GM19438 (cell line): ENCODE data around the gene PTCHD4.
"Not testable (repeated sequence)": the region's sequence is repeated elsewhere in the genome, so short reads cannot be mapped to it uniquely, and the experiment has no call there.

Source experiments
- ATAC-seq: cut with Tn5 transposase; IDR thresholded peaks from one replicate; pipeline ENCODE4 v1.9.1; 2021; ENCODE audit warnings: low read depth; ENCODE audit not compliant: unreplicated experiment

PTCHD4 gene

DNA sequence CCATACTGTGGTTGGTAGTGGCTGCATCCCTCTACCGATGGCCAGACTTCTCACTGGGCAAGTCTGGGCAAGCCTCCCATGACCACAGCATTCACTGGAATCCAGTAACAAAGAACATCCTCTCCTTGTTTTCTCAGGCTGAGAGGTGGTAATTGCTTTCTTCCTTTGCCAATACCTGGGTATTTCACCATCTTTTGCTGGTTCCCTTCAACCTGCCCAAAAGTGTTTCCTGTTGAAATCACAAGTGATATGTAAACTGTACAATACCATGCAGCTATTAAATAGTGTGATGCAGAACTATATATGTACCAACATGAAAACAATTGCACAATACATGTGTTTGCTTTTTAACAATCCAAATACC is at the start of gene PTCHD4:
Gene PTCHD4, minus strand, starts transcription at position 55 of the 364 bp plus-strand sequence. CDS start 42,240 bp downstream, outside the sequence.
- ATAC-seq = no peak

DNA sequence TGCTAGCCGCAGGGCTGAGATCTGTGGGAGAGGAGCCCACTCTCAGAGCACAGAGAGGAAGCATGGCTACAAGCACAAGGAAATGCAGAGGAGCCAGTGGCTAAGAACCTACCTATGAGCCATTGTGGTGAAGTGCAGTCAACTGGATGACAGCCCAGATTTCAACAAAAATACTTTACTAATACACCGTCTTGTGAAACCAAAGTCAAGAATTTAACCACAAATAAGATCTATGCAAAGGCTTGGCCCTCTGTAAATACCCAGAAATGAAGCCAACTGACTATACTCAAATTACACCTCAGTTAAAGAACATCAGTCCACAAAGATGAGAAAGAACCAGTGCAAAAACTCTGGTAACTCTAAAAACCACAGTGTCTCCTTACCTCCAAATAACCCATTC is 40.1 kb upstream of the PTCHD4 start:
- ATAC-seq = no peak

DNA sequence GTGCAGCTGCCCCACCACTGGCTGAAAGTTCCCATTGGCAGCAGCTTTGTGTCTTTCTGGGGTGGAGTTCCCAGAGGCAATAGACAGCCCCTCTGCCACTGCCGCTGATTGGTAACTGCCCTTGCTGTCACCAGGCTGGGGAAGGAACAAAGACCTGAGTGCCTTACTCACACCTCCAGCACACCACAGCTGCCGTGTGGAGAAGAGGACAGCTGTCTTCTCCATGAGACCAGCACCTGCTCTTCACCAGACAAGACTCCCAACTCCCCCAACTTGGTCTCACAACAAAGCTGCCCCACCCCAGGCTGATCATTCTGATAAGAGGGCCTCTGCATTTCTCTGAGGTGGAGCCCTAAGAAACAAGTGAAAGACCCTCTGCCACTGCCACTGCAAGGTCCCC is 39.7 kb upstream of the PTCHD4 start:
- no peak for ATAC-seq

DNA sequence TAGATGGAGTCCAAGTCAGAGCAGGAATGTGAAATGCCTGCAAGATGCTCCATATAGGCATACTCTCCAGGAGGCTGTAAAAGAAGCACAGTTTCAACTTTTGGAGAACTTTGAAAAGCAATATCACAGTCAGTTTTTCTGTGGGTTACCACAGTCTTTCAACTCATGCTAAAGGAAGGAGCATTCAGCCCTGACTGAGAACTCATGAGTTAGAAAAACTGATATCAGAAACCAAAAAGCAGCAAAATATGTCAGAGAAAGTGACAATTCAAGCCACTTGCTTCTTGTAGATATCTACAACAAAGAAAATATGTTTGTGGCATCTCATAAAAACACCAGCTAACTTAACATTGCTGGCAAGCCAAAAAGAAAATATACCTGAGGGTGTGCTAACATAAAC is 36.1 kb upstream of the PTCHD4 start:
- no peak for ATAC-seq

DNA sequence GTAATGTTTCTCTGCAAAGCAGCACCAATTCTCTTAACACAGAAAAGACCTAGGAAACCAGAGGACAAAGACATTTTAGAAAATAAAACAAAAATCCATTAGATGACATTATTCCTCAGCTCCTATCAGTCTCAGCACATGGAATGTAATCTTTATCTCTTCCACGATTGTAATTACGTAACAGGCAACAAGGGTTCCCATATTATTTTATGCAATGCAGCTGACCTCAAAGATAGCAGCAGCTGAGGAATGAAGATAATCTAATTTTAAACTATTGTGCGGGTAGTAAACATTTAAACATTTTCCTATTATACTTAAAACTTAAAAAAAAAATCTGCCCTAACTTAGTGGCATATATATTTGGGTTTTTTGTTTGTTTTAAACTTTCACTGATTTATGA is 33.0 kb upstream of the PTCHD4 start:
- no peak for ATAC-seq

DNA sequence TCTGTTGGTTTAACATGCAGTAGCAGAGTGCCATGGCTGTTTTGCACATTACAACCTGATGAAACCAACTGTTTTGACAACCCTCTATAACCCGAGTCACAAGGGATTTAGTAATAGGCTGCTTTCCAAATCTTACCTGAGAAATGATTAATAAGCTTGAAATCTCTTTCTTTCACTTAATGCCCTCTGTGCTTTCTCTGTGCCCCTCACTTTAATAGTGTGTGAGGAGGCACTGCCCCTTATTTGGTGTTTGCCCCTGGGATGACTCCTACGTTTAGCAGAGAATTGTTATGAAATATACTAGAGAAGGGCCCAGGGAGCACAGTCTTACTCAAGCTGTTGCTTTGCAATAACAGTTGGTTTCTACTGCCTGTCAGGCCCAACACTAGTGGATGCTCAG is 31.0 kb upstream of the PTCHD4 start:
- ATAC-seq = no peak

DNA sequence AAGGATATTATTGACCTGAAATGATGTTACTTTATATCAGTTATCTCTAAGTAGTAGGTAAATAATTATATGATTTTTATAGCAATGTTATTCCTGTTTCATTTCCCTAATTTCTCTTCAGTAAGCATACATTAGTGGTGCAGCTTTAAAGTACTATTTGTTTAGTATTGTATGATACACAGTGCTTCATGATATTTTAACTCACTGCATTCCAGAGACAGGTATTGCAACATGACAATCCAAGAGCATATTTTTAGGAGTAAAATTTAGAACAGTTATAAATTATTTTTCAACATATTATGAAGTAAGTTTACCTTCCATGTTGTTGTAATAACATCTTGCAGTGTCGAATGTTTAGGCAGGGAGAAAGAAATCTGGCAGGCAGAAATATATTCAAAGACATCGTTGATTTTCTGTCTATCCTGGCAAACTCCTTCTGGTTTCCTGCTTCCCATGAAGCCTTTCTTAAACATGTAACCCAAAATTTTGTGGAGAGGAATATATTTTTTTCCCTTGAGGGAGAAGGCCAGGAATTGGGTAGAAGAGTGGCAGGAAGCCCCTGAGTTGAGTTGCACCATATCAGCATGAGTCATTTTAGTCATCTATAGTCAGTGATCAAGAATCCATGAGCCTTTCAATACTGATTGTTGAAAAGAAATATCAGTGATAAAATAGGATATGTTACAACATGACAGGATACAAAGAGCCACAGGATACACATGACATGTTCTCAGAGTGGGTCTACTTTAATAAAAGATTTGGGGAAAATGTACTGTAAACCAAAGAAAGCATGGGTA is 29.0 kb upstream of the PTCHD4 start:
- ATAC-seq = no peak

DNA sequence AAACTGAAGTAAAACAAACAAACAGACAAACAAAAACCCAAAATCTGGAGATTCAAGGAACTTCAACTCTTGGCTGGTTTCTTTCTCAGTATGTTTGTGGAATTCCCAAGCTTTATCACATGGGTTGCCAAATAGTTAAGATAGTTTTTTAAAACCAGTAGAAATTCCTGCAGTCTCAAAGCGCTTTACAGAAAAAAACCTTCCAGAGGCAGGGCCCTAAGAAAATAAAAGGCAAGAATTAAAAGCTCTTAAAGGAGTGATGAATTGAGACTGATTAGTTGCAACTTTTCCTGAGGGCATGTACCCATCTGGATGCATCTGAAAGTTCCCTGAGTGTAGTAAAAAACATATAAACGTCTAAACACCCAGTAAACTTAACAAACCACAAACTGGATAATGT is 25.9 kb upstream of the PTCHD4 start:
- no peak for ATAC-seq

DNA sequence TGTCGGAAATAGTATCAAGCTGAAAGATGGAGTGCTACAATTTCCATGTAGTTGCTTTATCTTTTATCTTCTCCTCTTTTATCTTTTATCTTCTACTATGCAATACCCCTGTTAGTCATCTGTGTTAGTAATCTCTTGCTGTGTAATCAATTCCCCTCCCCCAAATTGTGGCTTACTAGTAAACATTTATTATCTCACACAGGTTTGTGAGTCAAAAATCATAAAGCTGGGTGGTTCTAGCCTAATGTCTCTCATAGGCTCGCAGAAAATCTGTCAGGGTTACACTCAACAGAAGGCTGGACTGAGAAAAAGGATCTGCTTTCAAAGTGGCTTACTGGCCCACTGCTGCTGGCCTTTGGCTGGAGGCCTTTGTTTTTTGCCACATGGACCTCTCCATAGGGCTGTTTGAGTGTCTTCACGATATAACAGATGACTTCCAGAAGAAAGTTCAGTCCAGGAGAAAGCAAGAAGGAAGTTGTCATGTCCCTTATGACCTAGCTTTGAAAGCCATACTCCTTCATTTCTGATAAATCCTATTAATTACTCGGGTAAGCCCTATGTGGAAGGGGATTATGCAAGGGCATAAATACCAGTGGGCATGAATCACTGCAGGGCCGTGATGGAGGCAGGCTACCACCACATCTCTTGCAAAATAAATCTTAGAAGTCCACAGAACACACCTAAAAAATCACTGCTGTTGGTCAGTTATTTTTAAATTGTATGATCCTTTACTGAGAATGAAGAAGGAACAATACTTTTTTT is 24.5 kb upstream of the PTCHD4 start:
- no peak for ATAC-seq

DNA sequence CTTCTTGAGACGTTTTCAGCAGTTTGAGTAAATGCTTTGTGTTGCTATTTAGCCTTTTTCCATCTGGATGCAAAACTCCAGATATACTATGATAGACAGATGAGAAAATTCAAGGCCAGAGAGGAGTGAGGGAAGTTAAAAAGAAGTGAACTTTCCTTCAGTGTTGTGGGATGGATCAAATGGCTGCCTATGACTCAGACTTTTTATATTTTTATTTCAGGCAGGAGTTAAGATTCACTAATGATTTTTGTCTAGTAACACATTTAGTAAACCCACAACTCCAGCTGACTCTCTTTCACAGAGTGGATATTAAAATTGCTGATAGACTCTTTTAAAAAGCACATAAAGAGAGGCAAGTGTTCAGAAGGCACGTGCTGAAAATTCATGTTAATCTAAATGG is 23.2 kb upstream of the PTCHD4 start:
- ATAC-seq = no peak

DNA sequence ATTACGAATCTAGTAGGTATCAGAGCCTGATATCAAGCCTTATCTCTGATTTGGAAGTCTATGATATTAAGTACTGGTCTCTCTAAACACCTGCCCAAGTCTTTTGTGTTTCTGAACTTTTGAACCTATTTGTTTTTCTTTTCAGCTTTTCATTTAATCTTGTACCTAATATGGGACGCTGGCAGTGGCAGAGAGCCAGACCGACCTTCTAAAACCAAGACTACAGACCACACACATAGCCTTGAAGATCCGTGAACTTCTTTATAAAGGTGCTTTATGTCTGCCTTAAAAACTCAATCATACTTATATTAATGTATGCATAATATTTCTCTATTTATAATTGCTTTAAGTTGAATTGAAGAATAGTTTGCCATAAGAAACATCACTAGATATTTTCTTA is 12.6 kb upstream of the PTCHD4 start:
- ATAC-seq = no peak

DNA sequence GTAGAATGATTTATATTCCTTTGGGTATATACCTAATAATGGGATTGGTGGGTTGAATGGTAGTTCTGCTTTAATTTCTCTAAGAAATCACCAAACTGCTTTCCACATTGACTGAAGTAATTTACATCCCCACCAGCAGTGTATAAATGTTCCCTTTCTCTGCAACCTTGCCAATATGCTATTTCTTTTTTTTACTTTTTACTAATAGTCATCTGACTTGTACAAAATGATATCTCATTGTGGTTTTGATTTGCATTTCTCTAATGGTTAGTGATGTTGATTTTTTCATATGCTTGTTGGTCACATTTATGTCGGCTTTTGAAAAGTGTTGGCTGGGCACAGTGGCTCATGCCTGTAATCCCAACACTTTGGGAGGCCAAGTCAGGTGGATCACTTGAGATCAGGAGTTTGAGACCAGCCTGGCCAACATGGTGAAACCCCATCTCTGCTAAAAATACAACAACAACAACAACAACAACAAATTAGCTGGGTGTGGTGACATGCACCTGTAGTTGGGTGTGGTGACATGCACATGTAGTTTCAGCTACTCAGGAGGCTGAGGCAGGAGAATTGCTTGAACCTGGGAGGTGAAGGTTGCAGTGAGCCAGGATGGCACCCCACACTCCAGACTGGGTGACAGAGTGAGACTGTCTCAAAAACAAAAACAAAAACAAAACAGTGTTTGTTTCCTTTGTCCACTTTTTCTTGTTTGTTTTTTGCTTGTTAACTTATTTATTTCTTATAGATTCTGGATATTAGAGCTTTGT is 11.2 kb upstream of the PTCHD4 start:
- ATAC-seq = not testable (repeated sequence)

DNA sequence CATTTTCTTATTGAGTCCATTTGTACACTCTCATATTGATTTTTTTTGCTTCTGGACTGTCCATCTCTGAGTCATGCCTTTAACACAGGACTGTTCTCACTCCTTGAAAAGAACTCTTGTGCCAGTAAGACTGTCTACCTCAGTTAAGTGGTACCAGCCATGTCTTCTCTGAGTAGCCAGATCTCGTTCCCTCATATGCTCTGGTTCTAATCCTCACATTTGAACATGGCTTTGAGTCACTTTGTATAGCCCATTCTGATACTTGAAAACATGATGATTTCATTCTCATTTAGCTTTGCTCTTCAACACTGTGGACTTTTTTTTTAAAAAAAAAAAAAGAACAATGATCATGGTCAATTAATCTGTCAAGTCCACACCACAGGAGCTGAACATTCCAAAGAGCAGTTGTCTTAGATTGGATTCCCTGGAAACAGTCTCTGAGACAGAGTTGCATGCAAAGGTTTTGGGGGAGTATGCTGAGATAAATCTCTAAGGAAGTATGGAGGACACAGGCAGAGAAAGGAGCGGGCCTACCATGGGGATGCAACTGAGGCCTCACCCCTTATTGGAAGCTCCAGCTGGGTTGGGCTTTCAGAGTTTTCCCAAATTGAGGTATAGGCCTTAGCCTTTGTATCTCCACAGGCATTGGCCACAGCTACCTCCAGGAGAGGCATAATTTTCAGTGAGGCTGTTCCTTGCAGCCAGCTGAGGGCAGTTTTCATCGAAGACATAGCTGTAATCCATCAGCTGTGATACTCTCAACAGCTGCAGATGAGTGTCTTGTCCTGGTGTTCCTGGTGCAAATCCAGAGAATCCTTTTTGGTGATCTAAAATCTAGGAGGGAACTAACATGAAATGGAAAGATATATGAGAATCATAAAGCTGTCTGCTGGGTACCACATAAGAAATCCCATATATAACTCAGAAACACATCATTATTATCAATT is 6.0 kb upstream of the PTCHD4 start:
- ATAC-seq = no peak

DNA sequence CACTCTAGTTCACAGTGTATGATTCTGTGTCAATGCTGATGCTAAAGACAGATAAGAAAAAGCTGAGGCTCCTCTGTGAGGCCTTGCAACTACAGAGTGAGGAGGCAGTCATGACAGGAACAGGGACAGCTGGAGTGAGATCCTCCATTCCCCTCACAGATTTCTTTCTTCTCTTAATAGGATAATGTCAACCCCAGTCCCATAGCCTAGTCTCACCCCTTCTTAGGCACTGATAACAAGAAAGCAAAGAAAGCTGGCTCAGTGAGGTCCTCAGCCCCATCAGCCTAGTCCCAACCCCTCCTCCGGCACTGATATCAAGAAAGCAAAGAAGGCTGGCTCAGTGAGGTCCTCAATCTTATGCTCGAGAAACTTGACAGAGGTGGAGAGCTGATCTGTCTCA is 2.1 kb upstream of the PTCHD4 start:
- no peak for ATAC-seq

DNA sequence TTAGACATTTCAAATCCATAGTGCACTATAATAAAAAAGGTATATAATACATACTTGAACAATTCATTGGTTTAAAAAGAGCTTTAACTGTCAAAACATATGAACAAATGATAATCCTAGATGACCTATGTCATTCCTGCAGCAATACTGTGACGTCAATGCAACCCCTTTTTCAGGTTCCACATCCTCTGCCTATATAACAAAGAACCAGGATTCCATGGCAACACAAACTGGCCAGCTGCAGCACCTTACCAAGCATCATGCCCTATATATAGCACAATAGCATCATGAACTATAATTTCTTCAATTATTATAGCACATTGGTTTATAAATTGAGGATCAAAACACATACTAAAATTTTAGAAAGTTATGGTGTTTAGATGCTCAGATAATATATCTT is 578 bp upstream of the PTCHD4 start:
- ATAC-seq = no peak

DNA sequence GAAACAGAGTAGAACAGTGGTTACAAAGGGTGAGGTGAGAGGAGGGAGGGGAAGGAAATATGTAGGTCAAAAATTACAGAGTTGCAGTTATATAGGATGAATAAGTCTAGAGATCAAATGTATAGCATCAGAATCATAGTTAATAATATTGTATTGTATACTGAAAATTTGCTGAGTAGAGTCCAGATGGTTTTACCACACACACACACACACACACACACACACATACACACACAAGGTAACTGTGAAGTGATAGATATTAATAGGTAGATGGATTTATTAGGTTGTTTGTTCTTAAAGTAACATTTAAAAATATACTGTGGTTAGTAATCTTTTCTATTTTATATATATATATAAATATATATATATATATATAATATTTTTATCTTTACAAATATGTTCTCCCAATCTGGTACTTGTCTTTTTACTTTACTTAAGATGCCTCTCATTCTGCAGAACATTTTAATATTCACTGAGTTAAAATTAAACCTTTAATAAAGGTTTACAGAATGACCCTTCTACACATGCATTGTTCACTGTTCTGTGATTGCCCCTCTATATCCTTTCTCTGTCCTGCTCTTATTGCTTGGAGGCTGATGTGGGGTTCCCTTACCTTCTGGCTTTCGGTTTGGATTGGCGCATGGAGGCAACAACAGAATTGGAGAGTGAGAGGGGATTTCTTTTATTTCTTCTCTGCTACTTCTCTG is 408 bp downstream of the PTCHD4 start:
- no peak for ATAC-seq

DNA sequence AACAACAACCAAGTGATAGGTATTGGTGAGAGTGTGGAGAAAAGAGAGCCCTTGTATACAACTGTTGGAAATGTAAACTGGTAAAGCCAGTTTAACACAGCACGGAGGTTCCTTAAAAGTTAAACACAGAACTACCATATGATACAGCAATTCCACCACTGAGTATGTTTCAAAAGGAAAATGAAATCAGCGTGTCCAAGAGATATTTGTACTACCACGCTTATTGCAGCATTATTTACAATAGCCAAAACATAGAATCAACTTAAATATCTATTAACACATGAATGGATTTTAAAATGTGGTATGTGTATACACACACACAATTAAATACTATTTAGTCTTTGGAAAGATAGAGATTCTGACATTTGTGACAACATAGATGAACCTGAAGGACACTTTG is 1.1 kb downstream of the PTCHD4 start:
- ATAC-seq = no peak

DNA sequence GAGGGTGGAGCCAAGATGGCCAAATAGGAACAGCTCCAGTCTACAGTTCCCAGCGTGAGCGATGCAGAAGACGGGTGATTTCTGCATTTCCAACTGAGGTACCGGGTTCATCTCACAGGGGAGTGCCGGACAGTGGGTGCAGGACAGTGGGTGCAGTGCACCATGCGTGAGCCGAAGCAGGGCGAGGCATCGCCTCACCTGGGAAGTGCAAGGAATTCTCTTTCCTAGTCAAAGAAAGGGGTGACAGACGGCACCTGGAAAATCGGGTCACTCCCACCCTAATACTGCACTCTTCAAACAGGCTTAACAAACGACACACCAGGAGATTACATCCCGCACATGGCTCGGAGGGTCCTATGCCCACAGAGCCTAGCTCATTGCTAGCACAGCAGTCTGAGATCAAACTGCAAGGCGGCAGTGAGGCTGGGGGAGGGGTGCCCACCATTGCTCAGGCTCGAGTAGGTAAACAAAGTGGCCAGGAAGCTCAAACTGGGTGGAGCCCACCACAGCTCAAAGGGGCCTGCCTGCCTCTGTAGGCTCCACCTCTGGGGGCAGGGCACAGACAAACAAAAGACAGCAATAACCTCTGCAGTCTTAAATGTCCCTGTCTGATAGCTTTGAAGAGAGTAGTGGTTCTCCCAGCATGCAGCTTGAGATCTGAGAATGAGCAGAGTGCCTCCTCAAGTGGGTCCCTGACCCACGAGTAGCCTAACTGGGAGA is 8.4 kb downstream of the PTCHD4 start:
- not testable (repeated sequence) for ATAC-seq

DNA sequence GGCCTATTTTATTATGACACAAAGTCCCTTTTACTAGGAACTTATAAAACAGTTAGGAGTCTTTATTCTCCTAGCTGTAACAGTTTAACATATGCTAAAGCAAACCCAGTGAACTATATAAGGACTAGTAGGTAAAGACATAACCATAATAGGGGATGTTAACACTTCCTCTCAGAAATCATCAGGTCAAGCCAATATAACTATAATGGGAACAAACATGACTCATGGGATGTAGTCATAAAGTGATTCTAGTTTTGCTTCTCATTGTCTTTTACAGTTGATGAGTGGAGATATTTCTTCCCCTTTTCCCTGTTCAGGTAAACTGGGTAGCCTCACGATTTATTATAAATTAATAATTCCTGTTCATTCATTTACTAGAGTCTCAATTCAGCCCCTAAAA is 9.7 kb downstream of the PTCHD4 start:
- ATAC-seq = no peak
